ENCODE data around the gene ISLR2.

DNA sequence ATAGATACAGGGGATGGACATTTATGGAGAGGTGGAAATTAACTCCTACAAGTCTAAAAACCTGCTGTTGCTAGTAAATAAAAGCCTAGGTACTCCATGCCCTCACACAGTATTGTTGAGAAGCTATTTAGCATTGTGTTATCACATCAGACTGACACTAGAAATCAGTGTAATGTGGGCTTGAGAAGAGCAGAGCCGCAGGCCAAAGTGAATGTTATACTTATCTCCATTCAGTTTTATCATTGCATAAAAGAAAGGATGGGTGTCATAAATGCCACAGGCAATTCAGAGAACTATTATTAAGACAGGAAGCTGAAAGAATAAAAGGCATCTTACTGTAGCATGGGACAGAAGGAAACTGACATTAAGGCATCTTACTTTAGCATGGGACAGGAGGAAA lies 29.4 kb downstream of the ISLR2 start:
- no peak for TF ChIP-seq CTBP1 (IDR thresholded peaks at IDR 0.05; ENCODE audit: borderline replicate concordance)
- no peak for TF ChIP-seq ZNF384 (IDR thresholded peaks at IDR 0.05)
- no peak for TF ChIP-seq ARNT (IDR thresholded peaks at IDR 0.05)
- no peak for TF ChIP-seq ELF4 (IDR thresholded peaks at IDR 0.05)
- TF ChIP-seq BHLHE40 (IDR thresholded peaks at IDR 0.05; ENCODE audit: borderline replicate concordance) = no peak
- TF ChIP-seq FOXM1 (IDR thresholded peaks at IDR 0.05; ENCODE audit: borderline replicate concordance) = no peak
- TF ChIP-seq SP1 (IDR thresholded peaks at IDR 0.05) = no peak
- TF ChIP-seq TARDBP (IDR thresholded peaks at IDR 0.05) = no peak
- TF ChIP-seq LEF1 (IDR thresholded peaks at IDR 0.05; ENCODE audit: borderline replicate concordance) = no peak
- TF ChIP-seq SUZ12 (IDR thresholded peaks at IDR 0.05) = no peak
